Activated CD4-positive, alpha-beta T cell treated with anti-CD3 and anti-CD28 coated beads, Interleukin-2, amount 50 U/mL, for 16 hours (primary cell): Measurements from ENCODE around the gene HES7.
A peak's percentile ranks its signal among the peaks of the same experiment; 100 is the strongest.

Experiments used
- DNase-seq: peaks from one replicate; pipeline ENCODE4 v3.0.0-alpha.2; 2020

HES7 gene

DNA sequence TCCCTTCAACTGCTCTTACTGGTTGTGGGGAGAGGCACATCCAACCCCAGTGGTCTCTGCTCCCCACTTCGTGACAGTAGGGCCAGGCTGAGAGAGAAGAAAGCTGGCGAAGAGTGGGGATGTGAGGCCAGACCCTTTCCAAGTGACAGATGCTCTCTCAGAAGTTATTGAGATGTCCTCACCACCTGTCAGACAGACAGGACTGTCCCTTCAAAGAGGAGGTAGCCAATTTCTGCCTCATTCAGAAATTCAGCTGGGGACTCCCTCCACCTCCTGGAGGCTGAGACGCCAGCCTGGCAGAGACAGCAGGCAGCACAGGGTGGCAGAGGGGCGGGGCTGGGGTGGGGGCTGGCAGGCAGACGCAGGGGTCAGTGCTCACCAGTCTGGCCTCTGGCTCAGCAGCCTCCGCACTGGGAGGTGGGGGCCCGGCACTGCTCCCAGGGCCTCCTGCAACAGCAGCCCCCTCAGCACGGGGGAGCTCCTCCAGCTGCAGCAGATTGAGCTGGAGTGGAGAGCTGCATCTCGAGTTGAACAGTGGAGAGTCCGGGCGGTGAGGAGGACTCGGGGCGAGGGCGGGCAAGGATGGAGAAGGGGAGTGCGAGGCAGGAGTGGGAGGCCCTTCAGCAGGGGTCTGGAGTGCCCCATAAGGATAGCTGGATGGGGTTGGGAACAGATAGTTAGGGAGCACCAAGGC, 19.1 kb upstream of the HES7 start:
- DNase-seq: no peak

DNA sequence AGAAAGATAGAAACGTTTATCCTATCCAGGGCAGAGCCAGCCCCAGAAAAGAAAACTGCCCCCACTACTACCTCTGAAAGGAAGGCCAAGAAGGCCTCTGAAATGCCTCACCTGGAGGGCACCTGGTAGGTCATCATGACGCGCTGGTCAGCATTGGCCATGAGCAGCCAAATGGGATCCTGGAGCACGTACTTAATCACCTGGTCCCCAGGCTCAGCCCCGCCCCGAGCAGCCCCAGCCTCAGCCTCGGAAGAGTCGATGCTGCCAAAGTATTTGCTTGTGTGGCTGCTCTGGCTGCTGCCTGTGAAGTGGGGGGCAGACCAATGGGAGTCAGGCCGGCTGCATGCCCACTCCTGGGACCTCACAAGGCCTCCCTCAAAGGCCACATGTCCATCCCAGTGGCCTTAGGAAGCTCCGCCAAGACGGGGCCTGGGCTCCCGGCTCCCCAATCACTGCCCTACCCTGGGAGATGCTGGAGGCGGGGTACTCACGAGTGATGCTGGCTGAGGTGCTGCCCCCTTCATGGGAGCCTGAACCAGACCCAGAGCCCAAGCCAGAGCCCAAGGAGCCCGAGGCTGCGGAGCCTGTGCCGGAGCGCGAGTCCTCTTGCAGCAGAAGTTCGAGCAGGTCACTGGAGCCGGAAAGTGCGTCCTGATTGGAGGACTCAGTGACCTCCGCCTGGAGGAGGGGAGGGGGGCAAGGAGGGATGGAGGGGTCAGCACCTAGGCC, 18.4 kb upstream of the HES7 start:
- no peak for DNase-seq

DNA sequence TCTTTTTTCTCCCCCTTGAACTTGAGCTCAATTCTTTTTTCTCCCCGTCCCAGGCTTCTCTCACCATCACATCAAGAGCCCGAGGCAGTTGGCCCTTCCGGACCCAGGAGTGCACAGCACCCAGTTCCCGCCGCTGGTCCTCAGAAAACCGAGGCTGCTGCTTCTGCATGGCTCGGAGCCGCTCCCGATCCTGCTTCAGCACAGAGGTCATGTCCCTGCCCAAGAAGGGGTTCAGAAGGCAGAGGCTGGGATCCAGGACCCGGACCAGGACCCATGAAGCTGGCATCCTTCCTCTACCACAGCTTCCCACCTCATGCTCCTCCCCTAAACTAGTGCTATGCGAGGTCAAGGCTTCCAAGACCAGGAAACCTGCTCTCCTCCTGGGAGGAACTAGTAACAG, 17.8 kb upstream of the HES7 start:
- DNase-seq: no peak

DNA sequence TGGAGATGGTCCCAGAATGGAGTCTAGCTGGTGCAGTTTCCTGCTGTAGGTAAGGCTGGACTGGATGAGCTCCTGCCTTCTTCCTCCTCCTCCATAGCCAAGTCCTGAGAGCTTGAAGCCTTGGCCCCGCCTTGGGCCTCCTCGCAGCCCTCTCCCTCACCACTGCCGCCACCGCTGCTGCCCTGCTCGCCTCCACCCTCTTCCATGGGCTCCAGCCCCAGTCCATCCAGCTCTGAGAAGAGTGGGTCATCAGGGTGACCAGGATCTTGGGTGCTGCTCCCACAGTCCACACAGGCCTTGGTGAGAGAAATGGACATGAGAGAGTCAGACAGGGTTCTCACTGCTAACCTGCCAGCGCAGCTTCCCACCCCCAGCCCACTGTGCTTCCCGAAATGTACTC, 17.1 kb upstream of the HES7 start:
- DNase-seq: no peak

DNA sequence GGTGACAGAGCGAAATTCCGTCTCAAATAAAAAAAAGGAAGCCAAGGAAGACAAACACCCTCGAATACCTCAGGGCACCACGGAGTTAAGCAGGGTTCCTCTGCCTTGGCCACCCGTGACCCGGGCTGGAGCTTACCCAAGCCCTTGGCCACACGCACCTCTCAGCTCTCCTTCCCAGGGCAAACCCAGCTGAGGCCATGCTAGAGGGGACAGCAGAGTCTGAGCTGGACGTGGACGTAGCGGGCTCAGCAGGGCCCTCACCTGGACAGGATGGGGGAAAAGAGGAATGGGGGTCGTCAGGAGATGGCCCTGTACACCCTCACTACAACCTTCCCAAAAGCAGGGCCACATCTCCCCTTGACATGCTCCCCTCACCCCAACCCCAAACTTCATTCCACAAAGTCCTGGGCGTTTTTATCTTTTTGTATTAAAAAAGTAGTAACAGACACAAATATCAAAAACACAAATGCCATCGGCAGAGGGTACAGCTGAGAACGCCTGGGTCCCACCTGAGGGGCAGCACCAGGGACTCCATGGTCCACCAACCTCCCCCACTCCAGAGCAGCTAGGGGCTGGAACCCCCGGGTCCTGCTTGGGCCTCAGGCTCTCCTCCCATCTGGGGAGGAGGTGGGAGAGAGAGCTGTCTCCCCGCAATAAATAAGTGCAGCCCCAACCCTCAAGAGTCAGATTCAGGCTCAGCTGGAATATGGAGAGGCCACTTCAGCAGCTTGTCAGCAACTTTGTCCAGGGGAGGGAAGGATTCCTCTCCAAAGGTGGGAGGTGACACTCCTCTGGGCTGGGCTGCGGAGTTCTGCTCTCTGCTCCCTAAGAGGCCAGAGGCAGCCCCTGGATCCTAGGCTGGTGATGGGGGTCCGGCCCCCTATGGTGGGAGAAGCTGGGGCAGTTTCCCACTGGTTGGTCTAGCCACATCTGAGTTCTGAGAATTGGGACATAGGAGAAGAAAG, 16.4 kb upstream of the HES7 start:
- DNase-seq: no peak

DNA sequence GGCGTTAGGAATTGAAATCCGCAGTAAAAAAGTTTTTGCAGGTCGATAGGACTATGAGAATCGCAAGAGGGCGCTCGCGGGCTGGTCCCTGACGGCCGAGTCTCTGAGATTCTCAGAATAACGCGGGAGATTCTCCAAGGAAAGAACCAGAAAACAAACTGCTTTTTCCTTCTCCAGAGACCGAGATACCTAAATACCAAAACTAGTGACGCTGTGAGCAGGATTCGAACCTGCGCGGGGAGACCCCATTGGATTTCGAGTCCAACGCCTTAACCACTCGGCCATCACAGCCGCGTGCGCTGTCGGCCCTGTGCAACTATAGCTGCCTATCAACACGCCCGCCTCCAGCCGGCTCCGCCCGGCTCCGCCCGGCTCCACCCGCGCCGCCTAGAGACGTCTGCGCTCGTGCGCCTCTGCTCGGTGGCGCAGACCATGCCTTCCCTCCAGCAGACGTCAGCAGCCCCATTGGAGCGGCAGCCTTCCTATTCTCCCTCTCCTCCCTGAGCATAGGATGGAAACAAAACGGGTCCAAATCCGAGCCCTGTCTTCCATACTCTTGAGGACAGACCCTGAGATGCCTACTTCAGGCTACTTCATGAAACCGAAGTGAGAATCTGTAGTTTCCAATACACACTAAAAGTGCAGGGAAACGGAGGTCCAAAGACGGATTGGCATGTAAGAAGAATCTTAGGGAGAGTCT, 14.9 kb upstream of the HES7 start:
- DNase-seq: peak; percentile 99

DNA sequence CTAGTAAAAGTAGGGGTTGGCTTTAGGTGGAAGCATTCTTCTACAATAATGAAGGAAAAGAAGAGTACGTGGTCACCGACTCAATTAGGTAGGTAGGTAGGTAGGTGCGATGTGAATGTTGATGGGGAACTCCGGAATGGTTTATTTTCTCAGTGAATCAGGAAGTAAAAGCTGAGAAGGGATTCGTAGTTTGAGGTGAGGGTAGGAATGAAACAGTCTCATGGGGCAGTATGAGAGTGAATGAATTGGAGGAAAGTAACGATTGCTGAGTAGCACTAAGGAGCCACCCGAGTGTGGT, 14.4 kb upstream of the HES7 start:
- no peak for DNase-seq

DNA sequence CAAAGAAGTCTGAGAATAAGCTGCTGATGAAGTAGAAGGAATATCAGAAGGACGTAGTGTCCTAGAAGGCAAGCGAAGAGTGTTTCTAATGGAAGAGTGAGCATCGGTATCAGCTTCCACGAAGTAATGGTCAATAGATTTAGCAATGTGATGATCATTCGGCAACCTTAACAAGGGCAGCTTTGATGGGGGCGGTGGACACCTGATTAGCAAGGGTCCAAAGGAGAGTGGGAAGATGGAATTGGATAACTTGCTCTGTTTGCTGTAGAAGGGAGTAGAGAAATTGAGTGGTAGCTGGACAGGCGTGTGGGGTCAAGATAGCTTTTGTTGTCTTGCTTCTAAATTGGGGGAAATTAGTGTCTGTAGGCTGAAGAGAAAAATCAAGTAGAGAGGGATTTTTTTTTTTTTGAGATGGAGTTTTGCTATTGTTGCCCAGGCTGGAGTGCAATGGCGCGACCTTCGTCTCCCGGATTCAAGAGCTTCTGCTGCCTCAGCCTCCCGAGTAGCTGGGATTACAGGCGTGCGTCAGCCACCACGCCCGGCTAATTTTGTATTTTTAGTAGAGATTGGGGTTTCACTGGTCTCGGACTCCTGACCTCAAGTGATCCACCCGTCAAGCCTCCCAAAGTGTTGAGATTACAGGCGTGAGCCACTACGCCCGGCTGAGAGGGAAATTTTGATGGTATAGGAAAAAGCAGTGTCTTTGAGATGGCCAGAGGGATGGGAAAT, 13.9 kb upstream of the HES7 start:
- DNase-seq: no peak

DNA sequence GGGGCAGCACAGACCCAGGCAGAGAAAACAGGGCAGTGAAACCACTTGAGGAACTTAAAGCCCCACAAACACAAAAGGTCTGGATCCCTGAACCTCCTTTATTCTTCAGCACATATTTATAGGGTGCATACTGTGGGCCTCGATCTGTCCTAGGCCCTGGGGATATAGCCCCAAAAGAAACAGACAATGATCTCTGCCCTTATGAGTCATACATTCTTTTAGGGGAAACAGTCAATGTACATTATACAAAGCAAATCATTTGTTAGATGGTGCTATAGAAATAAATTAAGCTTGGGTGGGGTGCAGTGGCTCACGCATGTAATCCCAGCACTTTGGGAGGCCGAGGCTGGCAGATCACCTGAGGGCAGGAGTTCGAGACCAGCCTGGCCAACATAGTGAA, 10.0 kb upstream of the HES7 start:
- DNase-seq: no peak

DNA sequence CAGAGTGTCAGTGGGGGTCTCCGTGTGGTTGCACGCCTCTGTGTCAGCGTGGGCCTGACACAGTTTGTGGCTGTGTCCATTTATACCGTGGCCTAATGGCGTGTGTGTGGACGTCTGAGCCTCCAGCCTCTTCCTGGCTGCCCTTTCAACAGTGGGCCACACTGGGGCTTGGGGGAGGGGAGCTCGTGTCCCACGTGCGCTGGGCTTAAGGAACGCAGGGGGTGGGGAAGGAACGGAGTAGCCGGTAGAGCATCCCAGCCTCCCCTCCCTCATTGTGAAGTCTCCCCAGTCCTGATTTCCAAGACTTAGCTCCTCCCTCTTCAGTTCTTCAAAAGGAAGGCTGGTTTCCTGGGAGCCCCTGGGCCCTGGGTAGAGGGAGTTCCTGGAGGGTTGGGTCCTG, 9.5 kb upstream of the HES7 start:
- no peak for DNase-seq

DNA sequence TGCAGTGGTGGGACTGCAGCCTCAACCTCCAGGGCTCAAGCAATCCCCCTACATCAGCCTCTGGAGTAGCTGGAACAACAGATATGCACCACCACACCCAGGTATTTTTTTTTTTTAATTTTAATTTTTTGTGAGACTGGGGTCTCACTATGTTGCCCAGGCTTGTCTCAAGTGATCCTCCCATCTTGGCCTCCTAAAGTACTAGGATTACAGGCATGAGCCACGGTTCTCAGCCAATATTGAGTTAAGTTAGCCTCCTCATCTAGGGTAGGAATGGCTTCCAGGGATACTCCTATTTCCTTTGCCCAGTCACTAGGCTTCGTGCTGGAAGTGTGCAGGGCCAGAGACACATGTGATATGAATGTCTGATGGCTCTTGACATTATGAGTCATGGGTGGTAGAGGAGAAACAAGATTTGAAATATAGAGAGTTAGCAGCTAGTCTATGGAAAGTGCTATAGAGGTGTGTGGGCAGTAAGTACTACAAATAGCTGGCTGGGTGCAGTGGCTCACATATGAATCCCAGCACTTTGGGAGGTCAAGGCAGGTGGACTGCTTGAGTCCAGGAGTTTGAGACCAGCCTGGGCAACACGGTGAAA, 8.0 kb upstream of the HES7 start:
- DNase-seq: no peak

DNA sequence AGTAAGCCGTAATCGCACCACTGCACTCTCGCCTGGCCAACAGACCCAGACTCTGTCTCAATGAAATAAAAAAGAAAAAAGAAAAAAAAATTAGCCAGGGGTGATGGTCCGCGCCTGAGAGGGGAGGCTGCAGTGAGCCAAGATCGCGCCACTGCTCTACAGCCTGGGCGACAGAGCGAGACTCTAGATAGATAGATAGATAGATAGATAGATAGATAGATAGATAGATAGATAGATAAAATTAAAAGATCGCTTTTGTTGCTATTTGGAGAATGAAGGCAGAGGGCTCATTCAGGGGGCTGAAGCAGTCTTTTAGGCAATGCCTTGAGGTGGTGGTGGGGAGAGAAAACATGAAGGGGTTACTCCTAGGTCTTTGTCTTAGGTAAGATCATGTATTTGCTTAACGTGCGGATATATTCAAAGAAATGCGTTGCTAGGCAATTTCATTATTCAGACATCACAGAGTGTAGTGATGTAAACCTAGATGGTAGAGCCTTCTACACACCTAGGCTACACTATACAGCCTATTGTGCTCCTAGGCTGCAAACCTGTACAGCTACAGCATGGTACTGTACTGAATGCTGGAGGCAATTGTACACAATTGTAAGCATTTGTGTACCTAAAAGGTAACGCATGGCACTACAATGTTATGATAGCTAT, 4.3 kb upstream of the HES7 start:
- no peak for DNase-seq

DNA sequence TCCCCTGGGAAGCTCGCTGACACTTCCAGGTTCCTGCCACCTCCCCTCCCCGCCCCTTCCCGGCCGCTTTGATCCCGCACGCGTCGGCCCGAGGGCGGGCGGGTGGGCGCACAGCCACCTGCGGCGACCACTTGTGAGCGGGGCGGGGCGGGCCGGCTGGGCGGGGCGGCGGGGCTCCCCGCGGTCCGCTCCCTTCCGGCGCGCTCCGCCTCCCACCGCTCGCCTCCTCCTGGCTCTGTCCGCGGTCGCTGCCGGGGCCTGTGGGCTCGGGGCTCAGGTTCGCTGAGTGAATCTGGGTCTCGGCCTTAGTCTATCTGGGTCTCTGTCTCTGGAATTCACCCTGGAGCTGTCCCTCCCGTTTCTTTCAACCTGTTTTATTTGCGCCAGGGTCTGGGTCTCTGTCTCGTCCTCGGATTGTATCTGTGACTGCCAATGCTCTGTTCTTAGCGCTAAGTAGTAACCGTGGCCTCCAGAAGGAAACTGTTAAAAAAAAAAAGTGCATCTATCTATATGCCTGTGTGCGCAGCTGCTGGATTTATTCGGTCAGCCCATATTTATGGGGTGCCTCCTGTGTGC, 2.7 kb upstream of the HES7 start:
- DNase-seq: peak; percentile 41

DNA sequence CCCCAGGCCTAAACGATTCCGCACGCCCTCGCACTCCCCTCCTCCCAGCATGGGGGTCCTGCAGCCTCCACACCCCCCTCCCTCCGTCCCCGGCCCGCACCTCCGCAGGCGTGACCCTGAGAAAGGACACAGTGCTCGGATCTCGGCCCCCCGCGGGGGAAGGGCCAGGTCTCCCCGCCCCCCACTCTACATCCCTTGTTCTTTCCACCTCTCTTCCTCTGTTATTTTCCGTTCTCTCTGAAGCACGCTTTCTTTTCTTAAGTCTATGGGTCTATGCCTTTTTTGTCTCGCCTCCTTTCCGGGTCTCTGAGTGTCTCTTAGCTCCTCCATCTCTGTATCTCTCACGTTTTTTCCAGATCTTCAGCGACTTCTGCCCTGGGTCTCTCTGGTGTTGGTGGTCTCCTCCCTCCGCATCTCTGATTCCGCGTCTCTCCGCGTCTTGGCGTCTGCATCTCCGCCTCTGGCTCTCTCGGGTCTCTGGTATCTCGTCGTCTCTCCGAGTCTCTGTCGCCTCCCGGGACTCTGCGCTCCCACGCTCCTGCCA, 2.1 kb upstream of the HES7 start:
- no peak for DNase-seq

DNA sequence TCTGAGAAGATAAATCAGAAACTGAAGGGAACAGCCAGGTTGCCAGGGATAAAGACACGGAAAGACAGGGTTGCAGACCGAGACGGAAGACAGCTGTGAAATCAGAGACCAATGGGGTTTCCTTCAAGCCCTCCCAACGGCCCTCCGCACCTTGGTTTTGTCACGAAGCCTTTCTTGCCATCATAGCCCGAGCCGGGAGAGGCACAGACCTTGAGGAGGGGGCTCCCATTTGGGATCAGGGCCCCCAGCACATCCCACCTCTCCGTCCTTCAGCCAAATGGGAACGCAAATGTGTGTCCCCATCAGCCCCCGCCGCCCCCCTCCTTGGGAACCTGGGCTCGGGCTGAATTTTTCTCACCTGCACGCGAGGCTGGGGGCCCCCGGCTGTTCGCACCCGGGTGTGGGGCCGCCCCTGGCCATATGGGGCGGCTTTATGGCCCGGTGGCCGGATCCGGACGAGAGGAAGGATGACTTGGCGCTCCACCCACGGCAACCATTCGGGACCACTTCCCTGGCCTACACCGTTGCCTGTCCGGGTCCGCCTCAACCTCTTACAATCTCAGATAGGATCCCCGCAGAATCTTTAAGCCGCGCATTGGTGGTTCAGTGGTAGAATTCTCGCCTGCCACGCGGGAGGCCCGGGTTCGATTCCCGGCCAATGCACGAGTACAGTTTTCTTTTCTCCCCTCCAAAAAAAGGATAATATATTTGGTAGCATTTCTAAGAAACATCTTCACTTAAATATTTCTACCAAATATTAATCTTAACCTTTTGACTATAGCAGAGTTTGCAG, 1.4 kb upstream of the HES7 start:
- peak; percentile 91 for DNase-seq

DNA sequence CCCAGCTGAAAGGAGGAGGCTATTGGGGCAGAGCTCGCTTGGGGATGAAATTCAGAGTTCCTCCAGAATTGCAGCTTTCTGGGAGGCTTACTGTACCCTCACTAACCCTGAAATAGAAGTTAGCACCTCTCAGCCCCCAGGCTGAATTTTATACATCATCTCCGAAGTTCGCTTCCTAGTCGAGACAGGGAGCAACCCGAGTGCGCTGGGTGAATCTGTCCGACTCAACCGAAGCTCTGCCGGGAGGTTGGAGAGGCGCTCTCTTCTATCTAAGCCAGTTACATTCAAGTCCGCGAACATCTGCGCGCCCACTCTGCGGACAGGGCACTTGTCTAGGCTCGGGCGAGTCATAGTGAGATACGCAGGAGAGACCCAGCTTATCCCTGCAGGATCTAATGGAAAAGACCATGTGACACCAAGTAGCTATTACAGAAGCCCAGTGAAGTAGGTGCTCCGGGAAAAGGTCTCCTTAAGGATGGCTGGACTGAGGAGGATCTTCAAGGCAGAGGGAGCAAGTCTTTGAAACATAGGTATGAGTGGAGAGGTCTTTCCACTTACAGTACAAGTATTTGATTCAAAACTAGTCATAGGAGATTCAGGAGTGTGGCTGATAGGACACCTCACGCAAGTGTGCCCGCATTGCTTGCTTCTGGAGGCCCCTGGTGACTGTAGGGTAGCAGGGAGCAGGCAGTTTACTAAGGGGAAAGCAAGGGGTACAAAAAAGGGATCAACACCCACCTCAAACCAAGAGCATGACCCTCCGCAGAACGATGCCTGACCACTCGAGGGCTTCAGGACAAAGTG, 646 bp upstream of the HES7 start:
- no peak for DNase-seq

DNA sequence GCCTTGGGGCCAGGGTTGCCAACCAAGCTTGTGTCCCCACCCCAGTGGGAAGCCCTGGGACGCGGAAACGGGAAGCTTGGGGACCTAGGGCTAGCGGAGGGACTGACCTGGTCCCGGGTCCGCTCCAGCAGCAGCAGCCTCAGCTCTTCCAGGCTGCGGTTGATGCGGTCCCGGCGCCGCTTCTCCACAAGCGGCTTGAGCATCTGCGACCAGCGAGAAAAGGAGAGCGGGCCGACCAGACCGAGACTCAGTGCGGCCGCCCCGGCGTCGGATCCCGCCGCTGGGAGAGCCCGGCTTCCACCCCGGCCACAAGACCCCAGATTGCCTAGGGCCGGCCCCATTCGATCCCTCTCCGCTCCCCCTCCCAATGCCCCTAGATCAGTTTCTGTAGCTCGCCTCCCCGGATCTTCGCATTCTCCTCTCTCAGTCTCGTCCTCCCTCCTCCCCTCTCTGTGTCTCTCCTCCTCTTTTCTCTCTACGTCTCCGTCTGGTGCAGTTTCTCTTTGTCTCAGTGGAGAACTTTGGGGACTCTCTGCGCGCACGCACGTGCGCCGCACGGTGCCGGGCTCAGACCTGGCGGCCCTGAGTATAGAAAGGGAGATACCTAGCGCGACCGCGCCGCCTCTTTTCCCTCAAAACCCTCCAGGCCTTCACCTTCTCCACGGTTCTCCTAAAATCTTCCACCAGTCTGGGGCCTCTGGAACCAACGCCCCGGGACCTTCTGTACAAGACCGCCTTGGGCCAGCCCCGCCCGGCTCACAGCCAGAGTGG, 797 bp downstream of the HES7 start:
- DNase-seq: peak; percentile 75

DNA sequence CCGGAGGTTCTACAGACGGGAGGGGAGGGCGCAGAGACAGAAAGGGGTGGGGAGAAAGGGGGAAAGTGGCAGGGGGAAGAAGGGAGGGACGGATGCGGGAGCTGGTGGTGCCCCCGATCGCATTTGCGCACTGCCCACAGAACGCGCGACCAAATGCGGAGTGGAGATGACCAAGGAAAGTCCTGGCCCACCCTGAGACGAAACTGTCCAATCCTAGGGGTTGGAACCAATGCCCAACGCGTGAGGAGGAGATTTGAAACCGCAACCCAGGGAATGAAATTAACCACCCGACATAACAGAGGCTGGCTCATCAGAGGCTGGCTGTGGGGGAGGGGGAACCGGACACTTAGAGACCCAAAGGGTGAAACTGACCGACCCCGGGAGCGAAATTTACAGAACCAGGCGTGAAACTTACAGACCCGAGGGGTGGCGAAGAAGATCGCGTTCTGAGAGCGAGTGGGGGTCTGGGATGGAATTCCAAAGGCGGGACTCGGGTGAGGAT, 1.4 kb downstream of the HES7 start:
- no peak for DNase-seq
